HepG2 (cell line): ENCODE results near the gene FGF21. TPM values are rescaled to one million over a fixed set of nuclear protein-coding genes. Genes with fewer than 3 reads are reported as not detected.

Experiments used
- CHD4 ChIP-seq: fragments of 200-600 bp; sonication (generic); IDR thresholded peaks from 2 replicates; pipeline ENCODE4 v1.7.0; 2017; ENCODE audit warnings: mild to moderate bottlenecking, low read length, borderline replicate concordance
- CSRNP1 ChIP-seq: sonication (generic); formaldehyde crosslinking; IDR thresholded peaks from 2 replicates; pipeline ENCODE4 v1.8.1; 2023; ENCODE audit warnings: mild to moderate bottlenecking, missing genetic modification reagents
- ERF ChIP-seq: IDR thresholded peaks from 2 replicates; pipeline ENCODE4 v1.6.1; 2018; ENCODE audit warnings: missing biosample characterization, missing genetic modification reagents
- HMG20B ChIP-seq: conservative IDR thresholded peaks from 2 replicates; pipeline ENCODE4 v1.6.1; 2016; ENCODE audit warnings: missing genetic modification reagents, missing compliant biosample characterization
- KLF11 ChIP-seq: IDR thresholded peaks from 2 replicates; pipeline ENCODE4 v1.6.1; 2016; ENCODE audit warnings: missing compliant biosample characterization
- NFIB ChIP-seq: sonication (generic); formaldehyde crosslinking; IDR thresholded peaks from 2 replicates; pipeline ENCODE4 v1.9.0; 2021; ENCODE audit warnings: missing genetic modification reagents, mild to moderate bottlenecking, borderline replicate concordance
- NR2C2 ChIP-seq: sonication (generic); formaldehyde crosslinking; IDR thresholded peaks from 2 replicates; pipeline ENCODE4 v1.4.0; 2020; ENCODE audit warnings: missing genetic modification reagents, mild to moderate bottlenecking, moderate library complexity, borderline replicate concordance
- NRL ChIP-seq: sonication (generic); formaldehyde crosslinking; IDR thresholded peaks from 2 replicates; pipeline ENCODE4 v1.5.0; 2020; ENCODE audit warnings: missing genetic modification reagents, mild to moderate bottlenecking, moderate library complexity, borderline replicate concordance
- ZBTB1 ChIP-seq: sonication (generic); formaldehyde crosslinking; IDR thresholded peaks from 2 replicates; pipeline ENCODE4 v1.4.0; 2020; ENCODE audit warnings: missing genetic modification reagents, borderline replicate concordance
- ZBTB44 ChIP-seq: sonication (generic); formaldehyde crosslinking; IDR thresholded peaks from 2 replicates; pipeline ENCODE4 v1.4.0; 2020; ENCODE audit warnings: missing genetic modification reagents
- ZMAT3 ChIP-seq: sonication (generic); formaldehyde crosslinking; conservative IDR thresholded peaks from 2 replicates; pipeline ENCODE4 v1.7.0; 2021; ENCODE audit warnings: missing genetic modification reagents
- ZNF232 ChIP-seq: sonication (generic); formaldehyde crosslinking; IDR thresholded peaks from 2 replicates; pipeline ENCODE4 v1.4.0; 2020; ENCODE audit warnings: missing genetic modification reagents, borderline replicate concordance
- ZNF251 ChIP-seq: sonication (generic); formaldehyde crosslinking; IDR thresholded peaks from 2 replicates; pipeline ENCODE4 v1.9.0; 2021; ENCODE audit warnings: mild to moderate bottlenecking, missing genetic modification reagents
- ZNF362 ChIP-seq: sonication (generic); formaldehyde crosslinking; IDR thresholded peaks from 2 replicates; pipeline ENCODE4 v1.4.0; 2020; ENCODE audit warnings: missing genetic modification reagents, mild to moderate bottlenecking, borderline replicate concordance
- ZNF407 ChIP-seq: sonication (generic); formaldehyde crosslinking; IDR thresholded peaks from one replicate; pipeline ENCODE4 v1.5.1; 2020; ENCODE audit warnings: mild to moderate bottlenecking, missing genetic modification reagents; ENCODE audit errors: not compliant biosample characterization
- ZNF7 ChIP-seq: IDR thresholded peaks from 2 replicates; pipeline ENCODE4 v1.6.1; 2016; ENCODE audit warnings: missing biosample characterization, missing genetic modification reagents
- ZNF761 ChIP-seq: sonication (generic); formaldehyde crosslinking; conservative IDR thresholded peaks from 2 replicates; pipeline ENCODE4 v1.4.0; 2020; ENCODE audit warnings: mild to moderate bottlenecking, missing genetic modification reagents
- polyA plus RNA-seq, 8 experiments: library from polyadenylated mRNA; depleted of rRNA in 3 of 8; stranded (reverse) in 7 of 8; unstranded in 1 of 8; fragments of >200 nt; fragmentation: Illumina TruSeq in 4 of 8; extraction: Trizol in 4 of 8; gene quantifications; 2 replicates each; pipeline versions ENCODE4 v1.2.1 to v1.2.3, GENCODE V29; 2011 to 2016; ENCODE audit warnings: low read depth in 4 of 8, missing spikeins in 1 of 8, mixed read lengths in 1 of 8; ENCODE audit not compliant: insufficient read depth in 1 of 8
- total RNA-seq, 5 experiments: library from RNA; depleted of rRNA; stranded (reverse); fragments of >200 nt; fragmentation: Illumina TruSeq; extraction: Trizol; gene quantifications; 2 replicates each; pipeline ENCODE4 v1.2.3, GENCODE V29; 2016; ENCODE audit warnings: low read depth in 1 of 5

The FGF21 gene
- total and polyA plus RNA-seq, 2 of the 13 experiments (the other 11 are each of a cell fraction or from before 2014, with no cell fraction given), result 0.17 TPM; not detected in 1

GRCh38 chr19:48795055-48795684 is 39.8 kb downstream of the FGF21 start (continued):
- TF ChIP-seq ZNF7 (CRISPR knock-in tag) (no peak), ZNF362 (CRISPR knock-in tag) (no peak), CSRNP1 (CRISPR knock-in tag) (no peak), KLF11 (no peak), HMG20B (no peak), CHD4 (no peak), ERF (CRISPR knock-in tag) (no peak; the same call in 1 of the 2 replicates), NFIB (CRISPR knock-in tag) (no peak), NRL (CRISPR knock-in tag) (peak; percentile 37; the same call in 1 of the 2 replicates), ZBTB44 (no peak), ZNF407 (CRISPR knock-in tag) (peak; percentile 16), ZBTB1 (CRISPR knock-in tag) (no peak), ZNF761 (CRISPR knock-in tag) (0 out of 2 replicates have a peak, but pooled peaks have one; percentile 38), ZNF232 (CRISPR knock-in tag) (no peak; the same call in 1 of the 2 replicates), NR2C2 (peak; percentile 84), ZMAT3 (0 out of 2 replicates have a peak, but pooled peaks have one; percentile 78), ZNF251 (CRISPR knock-in tag) (no peak)
